Brain pericyte (primary cell): ENCODE measurements around the gene ZFHX3.

ENCODE experiments used
- DNase-seq: peaks from one replicate; pipeline ENCODE4 v3.0.0-alpha.2; 2012; ENCODE audit warnings: low read depth, low spot score

ZFHX3 gene

GRCh38 chr16:72878301-72879269 is 169.3 kb downstream of the ZFHX3 start:
- DNase-seq, result no peak

- no peak for DNase-seq
These were observed 170.4 kb downstream of the ZFHX3 start for GRCh38 chr16:72877374-72878028.

- no peak for DNase-seq
These were observed 171.0 kb downstream of the ZFHX3 start for GRCh38 chr16:72876981-72877373.

- no peak for DNase-seq
These were observed 171.7 kb downstream of the ZFHX3 start for GRCh38 chr16:72876221-72876620.

- DNase-seq, result no peak
These were observed 172.5 kb downstream of the ZFHX3 start for GRCh38 chr16:72875291-72876031.

GRCh38 chr16:72873853-72874252 is 174.1 kb downstream of the ZFHX3 start:
- DNase-seq, result no peak

- no peak for DNase-seq
These were observed 174.9 kb downstream of the ZFHX3 start for GRCh38 chr16:72873044-72873443.

- no peak for DNase-seq
These were observed 182.1 kb downstream of the ZFHX3 start for GRCh38 chr16:72865835-72866234.

- no peak for DNase-seq
These were observed 182.7 kb downstream of the ZFHX3 start for GRCh38 chr16:72865258-72865657.

GRCh38 chr16:72864130-72864833 is 183.6 kb downstream of the ZFHX3 start:
- no peak for DNase-seq

GRCh38 chr16:72862090-72862489 is 185.8 kb downstream of the ZFHX3 start:
- DNase-seq, result no peak

- no peak for DNase-seq
These were observed 187.0 kb downstream of the ZFHX3 start for GRCh38 chr16:72860726-72861562.

- no peak for DNase-seq
These were observed 188.3 kb downstream of the ZFHX3 start for GRCh38 chr16:72859581-72859980.

GRCh38 chr16:72858665-72859493 is 189.0 kb downstream of the ZFHX3 start:
- DNase-seq, result peak; percentile 50

- DNase-seq, result no peak
These were observed 189.9 kb downstream of the ZFHX3 start for GRCh38 chr16:72857834-72858664.

- DNase-seq, result no peak
These were observed 191.1 kb downstream of the ZFHX3 start for GRCh38 chr16:72856797-72857196.

GRCh38 chr16:72854267-72854959 is 193.5 kb downstream of the ZFHX3 start:
- DNase-seq, result no peak

GRCh38 chr16:72853575-72854266 is 194.2 kb downstream of the ZFHX3 start:
- no peak for DNase-seq
